Testis (tissue), 2 donors: Measurements from ENCODE around the gene CCDC7.
"Not testable (repeated sequence)": the region's sequence is repeated elsewhere in the genome, so short reads cannot be mapped to it uniquely, and the experiment has no call there.

Experiments
- POLR2A ChIP-seq: fragments of 450-650 bp; IDR thresholded peaks from one replicate; pipeline ENCODE4 v1.6.1; 2017; ENCODE audit warnings: antibody characterized with exemption, mild to moderate bottlenecking, moderate library complexity
- TF ChIP-seq, protein P1 (sequence below), 3 experiments: fragments of 450-650 bp in 2 of 3; fragments of 200-600 bp in 1 of 3; sonication (generic) in 1 of 3; IDR thresholded peaks; one replicate each; pipeline ENCODE4 v1.5.1; 2016 to 2019; ENCODE audit warnings: antibody characterized with exemption in 3 of 3, mild to moderate bottlenecking in 2 of 3, moderate library complexity in 1 of 3

DNA sequence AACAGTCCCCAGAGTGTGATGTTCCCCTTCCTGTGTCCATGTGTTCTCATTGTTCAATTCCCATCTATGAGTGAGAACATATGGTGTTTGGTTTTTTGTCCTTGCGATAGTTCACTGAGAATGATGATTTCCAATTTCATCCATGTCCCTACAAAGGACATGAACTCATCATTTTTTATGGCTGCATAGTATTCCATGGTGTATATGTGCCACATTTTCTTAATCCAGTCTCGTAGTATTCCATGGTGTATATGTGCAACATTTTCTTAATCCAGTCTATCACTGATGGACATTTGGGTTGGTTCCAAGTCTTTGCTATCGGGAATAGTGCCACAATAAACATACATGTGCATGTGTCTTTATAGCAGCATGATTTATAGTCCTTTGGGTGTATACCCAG lies 46.2 kb upstream of the CCDC7 start:
- TF ChIP-seq, protein P1, sequence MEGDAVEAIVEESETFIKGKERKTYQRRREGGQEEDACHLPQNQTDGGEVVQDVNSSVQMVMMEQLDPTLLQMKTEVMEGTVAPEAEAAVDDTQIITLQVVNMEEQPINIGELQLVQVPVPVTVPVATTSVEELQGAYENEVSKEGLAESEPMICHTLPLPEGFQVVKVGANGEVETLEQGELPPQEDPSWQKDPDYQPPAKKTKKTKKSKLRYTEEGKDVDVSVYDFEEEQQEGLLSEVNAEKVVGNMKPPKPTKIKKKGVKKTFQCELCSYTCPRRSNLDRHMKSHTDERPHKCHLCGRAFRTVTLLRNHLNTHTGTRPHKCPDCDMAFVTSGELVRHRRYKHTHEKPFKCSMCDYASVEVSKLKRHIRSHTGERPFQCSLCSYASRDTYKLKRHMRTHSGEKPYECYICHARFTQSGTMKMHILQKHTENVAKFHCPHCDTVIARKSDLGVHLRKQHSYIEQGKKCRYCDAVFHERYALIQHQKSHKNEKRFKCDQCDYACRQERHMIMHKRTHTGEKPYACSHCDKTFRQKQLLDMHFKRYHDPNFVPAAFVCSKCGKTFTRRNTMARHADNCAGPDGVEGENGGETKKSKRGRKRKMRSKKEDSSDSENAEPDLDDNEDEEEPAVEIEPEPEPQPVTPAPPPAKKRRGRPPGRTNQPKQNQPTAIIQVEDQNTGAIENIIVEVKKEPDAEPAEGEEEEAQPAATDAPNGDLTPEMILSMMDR (IDR thresholded peaks at IDR 0.05) = not testable (repeated sequence)
- TF ChIP-seq POLR2A = not testable (repeated sequence)
